Mucosa of gallbladder (tissue), 1 donor: ENCODE results near the gene KCNQ4. TPM values are rescaled to one million over a fixed set of nuclear protein-coding genes. Genes with fewer than 3 reads are reported as not detected.
A peak's percentile ranks its signal among the peaks of the same experiment; 100 is the strongest.

Experiments
- DNase-seq: peaks from one replicate; pipeline ENCODE4 v3.0.0-alpha.2; 2020; ENCODE audit warnings: low spot score
- total RNA-seq: library from RNA; stranded (reverse); gene quantifications from one replicate; pipeline ENCODE4 v1.2.1, GENCODE V29; 2021
- donor health status: DM: no; HTN: no; CAD: no.

Gene KCNQ4
- total RNA-seq, 1 donor from 2014 or later: 3.5 TPM

GRCh38 chr1:40857737-40858136 is 74.2 kb downstream of the KCNQ4 start:
- DNase-seq: no peak

- DNase-seq: no peak
Measured at GRCh38 chr1:40858856-40859416, 75.3 kb downstream of the KCNQ4 start.

- no peak for DNase-seq
Measured at GRCh38 chr1:40860706-40861223, 77.2 kb downstream of the KCNQ4 start.

GRCh38 chr1:40861224-40862003 is 77.8 kb downstream of the KCNQ4 start:
- peak; percentile 37 for DNase-seq

GRCh38 chr1:40862008-40862863 is 78.6 kb downstream of the KCNQ4 start, which contains the start of gene CITED4:
Gene CITED4 (minus strand): TSS chr1:40862363. CDS start chr1:40862127, 236 bp downstream.
- DNase-seq: peak; percentile 97

GRCh38 chr1:40868051-40868723 is 84.6 kb downstream of the KCNQ4 start:
- DNase-seq: peak; percentile 49

- DNase-seq: no peak
Measured at GRCh38 chr1:40870135-40870728, 86.6 kb downstream of the KCNQ4 start.

GRCh38 chr1:40872276-40872675 is 88.7 kb downstream of the KCNQ4 start:
- no peak for DNase-seq

- DNase-seq: no peak
Measured at GRCh38 chr1:40873863-40874472, 90.4 kb downstream of the KCNQ4 start.

- DNase-seq: no peak
Measured at GRCh38 chr1:40876436-40876761, 92.8 kb downstream of the KCNQ4 start.

- no peak for DNase-seq
Measured at GRCh38 chr1:40876891-40877290, 93.3 kb downstream of the KCNQ4 start.

- DNase-seq: no peak
Measured at GRCh38 chr1:40877698-40878097, 94.1 kb downstream of the KCNQ4 start.

- no peak for DNase-seq
Measured at GRCh38 chr1:40878906-40879305, 95.3 kb downstream of the KCNQ4 start.

GRCh38 chr1:40879482-40880175 is 96.0 kb downstream of the KCNQ4 start:
- DNase-seq: no peak

GRCh38 chr1:40880813-40881549 is 97.4 kb downstream of the KCNQ4 start:
- no peak for DNase-seq

- DNase-seq: no peak
Measured at GRCh38 chr1:40884055-40884795, 100.6 kb downstream of the KCNQ4 start.

- no peak for DNase-seq
Measured at GRCh38 chr1:40886318-40887011, 102.9 kb downstream of the KCNQ4 start.

- DNase-seq: no peak
Measured at GRCh38 chr1:40887012-40887378, 103.4 kb downstream of the KCNQ4 start.
